HEK293 (cell line): ENCODE measurements around the gene KLHDC3.
"Not testable (repeated sequence)": the region's sequence is repeated elsewhere in the genome, so short reads cannot be mapped to it uniquely, and the experiment has no call there.

Source experiments
- CTCF ChIA-PET: fragments of 350-600 bp; formaldehyde crosslinking; extraction: SDS; loops from one replicate; lab custom pipeline; 2021; ENCODE audit warnings: antibody characterized with exemption; lab: Yijun Ruan, JAX
- POLR2A ChIA-PET: fragments of 300-600 bp; formaldehyde crosslinking; extraction: SDS; loops from one replicate; lab custom pipeline; 2020; ENCODE audit warnings: antibody characterized with exemption, inconsistent platforms; lab: Yijun Ruan, JAX
- H3K27ac ChIP-seq: fragments of 200-500 bp; sonication (Bioruptor generic); 2 replicates; pipeline ENCODE4 v1.5.1; 2014; ENCODE audit warnings: low read depth, low read length, control low read depth, inconsistent platforms; ENCODE audit errors: extremely low read depth
- H3K36me3 ChIP-seq, 2 experiments: fragments of 200-500 bp in 1 of 2; sonication (Bioruptor generic) in 1 of 2; 1 replicate in 1 of 2; 2 replicates in 1 of 2; pipeline ENCODE4 v1.5.1; 2014 to 2017; ENCODE audit warnings: inconsistent platforms in 2 of 2, low read length in 2 of 2; ENCODE audit not compliant: control insufficient read depth in 2 of 2, insufficient read depth in 1 of 2
- H3K4me1 ChIP-seq: fragments of 200-500 bp; sonication (Bioruptor generic); 2 replicates; pipeline ENCODE4 v1.5.1; 2014; ENCODE audit warnings: mild to moderate bottlenecking, low read length, inconsistent platforms; ENCODE audit not compliant: control insufficient read depth, insufficient read depth
- H3K4me3 ChIP-seq: 2 replicates; pipeline ENCODE4 v1.5.1; 2011; ENCODE audit warnings: low read depth, mild to moderate bottlenecking, control low read depth, low read length, moderate library complexity
- H3K9me3 ChIP-seq: fragments of 200-500 bp; sonication (Bioruptor generic); 2 replicates; pipeline ENCODE4 v1.5.1; 2014; ENCODE audit warnings: low read depth, low read length, inconsistent platforms; ENCODE audit not compliant: control insufficient read depth, insufficient read depth
- GFI1B ChIP-seq: fragments of 450-650 bp; formaldehyde crosslinking; IDR thresholded peaks from 2 replicates; pipeline ENCODE4 v1.5.1; 2016; ENCODE audit warnings: missing biosample characterization, missing genetic modification characterization
- GLIS1 ChIP-seq: fragments of 450-650 bp; formaldehyde crosslinking; IDR thresholded peaks from 2 replicates; pipeline ENCODE4 v1.5.1; 2016; ENCODE audit warnings: missing biosample characterization, missing genetic modification characterization
- GLIS2 ChIP-seq: fragments of 450-650 bp; formaldehyde crosslinking; IDR thresholded peaks from 2 replicates; pipeline ENCODE4 v1.5.1; 2016; ENCODE audit warnings: missing biosample characterization, missing genetic modification characterization
- KLF10 ChIP-seq: fragments of 450-650 bp; IDR thresholded peaks from 2 replicates; pipeline ENCODE4 v1.5.1; 2018; ENCODE audit warnings: missing biosample characterization, mild to moderate bottlenecking, missing genetic modification characterization
- PRDM1 ChIP-seq: fragments of 450-650 bp; formaldehyde crosslinking; IDR thresholded peaks from 2 replicates; pipeline ENCODE4; 2016; ENCODE audit warnings: missing biosample characterization, missing genetic modification characterization
- ZNF311 ChIP-seq: fragments of 450-650 bp; formaldehyde crosslinking; IDR thresholded peaks from 2 replicates; pipeline ENCODE4 v1.5.1; 2017; ENCODE audit warnings: missing biosample characterization, missing genetic modification characterization, borderline replicate concordance
- ZNF501 ChIP-seq: fragments of 450-650 bp; formaldehyde crosslinking; IDR thresholded peaks from 2 replicates; pipeline ENCODE4 v1.5.1; 2016; ENCODE audit warnings: missing biosample characterization, missing genetic modification characterization
- ZNF555 ChIP-seq: fragments of 450-650 bp; formaldehyde crosslinking; conservative IDR thresholded peaks from 2 replicates; pipeline ENCODE4 v1.5.1; 2017; ENCODE audit warnings: missing biosample characterization, mild to moderate bottlenecking, missing genetic modification characterization, inconsistent platforms
- ZNF600 ChIP-seq: fragments of 450-650 bp; formaldehyde crosslinking; IDR thresholded peaks from 2 replicates; pipeline ENCODE4 v1.5.1; 2016; ENCODE audit warnings: missing biosample characterization, missing genetic modification characterization
- ZNF777 ChIP-seq: fragments of 450-650 bp; formaldehyde crosslinking; IDR thresholded peaks from 2 replicates; pipeline ENCODE4 v1.5.1; 2017; ENCODE audit warnings: missing biosample characterization, missing genetic modification characterization, borderline replicate concordance
- TF ChIP-seq, protein P1 (sequence below): fragments of 450-650 bp; formaldehyde crosslinking; IDR thresholded peaks from 2 replicates; pipeline ENCODE4 v1.5.1; 2017; ENCODE audit warnings: missing biosample characterization, mild to moderate bottlenecking, missing genetic modification characterization, moderate library complexity
- TF ChIP-seq, protein P2 (sequence below): fragments of 450-650 bp; formaldehyde crosslinking; IDR thresholded peaks from 2 replicates; pipeline ENCODE4 v1.5.1; 2016; ENCODE audit warnings: missing biosample characterization, missing genetic modification characterization, low read depth

The KLHDC3 gene

DNA sequence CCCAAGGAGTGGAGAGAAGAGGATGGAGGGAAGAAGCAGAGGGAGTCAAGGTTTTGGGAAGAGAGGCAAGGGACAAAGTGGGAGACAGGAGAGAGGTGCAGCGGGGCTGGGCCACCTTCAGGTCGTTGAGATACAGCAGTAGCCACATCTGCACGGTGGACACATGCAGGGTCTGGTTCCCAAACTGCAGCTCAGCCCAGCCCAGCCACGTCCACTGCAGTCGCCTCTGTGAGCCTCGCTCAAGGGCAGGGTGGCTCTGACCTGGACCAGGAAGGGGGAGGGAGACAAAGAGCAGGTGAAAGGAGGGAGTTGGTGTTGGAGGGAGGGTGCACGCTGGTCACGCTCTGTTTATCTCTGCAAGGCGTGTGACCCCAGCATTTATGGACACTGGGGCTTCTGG is 24.7 kb downstream of the KLHDC3 start:
- Histone ChIP-seq H3K27ac (no peak overlapping the region), H3K4me1 (no peaks in the 10 kb centered on the region), H3K4me3 (no peak overlapping the region), H3K9me3 (no peaks in the 10 kb centered on the region), H3K36me3 (peaks cover 39 to 84% of the 10 kb centered on the region in 2 experiments)
- ChIA-PET POLR2A (interaction anchor here (0.8 to 3.3 kb wide), 5 partner anchors 12 to 110 kb away, joined by 3 to 13 read pairs (median 3); partner anchors contain the start of genes CNPY3, CUL7 and RRP36), CTCF (interaction anchor here (0.5 to 1.1 kb wide), 3 partner anchors 8 to 30 kb away, joined by 3 to 4 read pairs (median 3); no protein-coding TSS in a partner anchor)
- no peak for TF ChIP-seq ZNF311 (tag by site-specific recombination)
- no peak for TF ChIP-seq ZNF777 (tag by site-specific recombination)
- TF ChIP-seq GLIS2 (tag by site-specific recombination) = no peak
- TF ChIP-seq GLIS1 (tag by site-specific recombination) = no peak

DNA sequence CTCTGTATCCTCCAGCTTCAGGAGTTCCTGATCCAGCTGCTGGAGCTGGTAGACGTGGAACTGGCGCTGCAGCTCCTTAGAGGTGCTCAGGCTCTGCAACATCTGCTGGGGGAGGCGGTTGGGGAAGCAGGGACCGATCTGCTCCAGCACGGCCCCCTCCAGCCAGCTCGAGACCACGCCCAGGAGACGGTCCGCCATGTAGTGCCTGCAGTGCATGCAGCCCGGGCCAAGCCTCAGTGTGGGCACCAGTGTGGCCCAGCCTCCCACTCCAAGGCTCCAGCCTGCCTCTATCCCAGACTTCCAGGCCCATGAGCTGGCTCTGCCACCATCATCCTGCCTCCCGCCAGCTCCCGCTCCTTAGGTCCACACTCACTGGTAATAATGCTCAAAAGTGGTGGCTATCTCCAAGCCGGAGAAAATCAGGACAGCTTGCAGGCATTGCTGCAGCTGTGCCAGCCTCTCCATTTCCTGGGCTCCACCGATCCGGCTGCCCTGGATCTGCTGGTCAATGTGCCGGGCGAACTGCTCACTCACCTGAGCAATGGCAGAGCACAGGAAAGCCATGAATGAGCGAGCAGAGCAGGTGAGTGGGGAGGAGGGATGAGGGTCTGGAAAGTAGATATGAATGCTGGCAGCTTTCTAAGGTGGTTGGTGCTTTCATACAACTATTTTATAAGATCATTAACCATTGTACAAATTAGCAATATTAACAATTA is 26.7 kb downstream of the KLHDC3 start:
- no peak overlapping the region for H3K27ac ChIP-seq
- 0 out of 2 replicates have a peak, but pooled peaks have one; percentile 19 for TF ChIP-seq ZNF600 (tag by site-specific recombination)
- no peak for TF ChIP-seq KLF10 (tag by site-specific recombination)
- TF ChIP-seq, all 188 proteins: peak for 1
- Histone ChIP-seq H3K4me1 (no peaks in the 10 kb centered on the region), H3K4me3 (no peak overlapping the region), H3K9me3 (no peaks in the 10 kb centered on the region), H3K36me3 (peaks cover 41 to 84% of the 10 kb centered on the region in 2 experiments)
- ChIA-PET POLR2A (interaction anchor here (0.7 to 2.4 kb wide), 5 partner anchors 9 to 20 kb away, joined by 3 to 6 read pairs (median 5); partner anchors contain the start of genes CUL7 and RRP36), CTCF (interaction anchor here (0.7 to 1.0 kb wide), 3 partner anchors 14 to 77 kb away, joined by 3 to 4 read pairs (median 4); no protein-coding TSS in a partner anchor)

DNA sequence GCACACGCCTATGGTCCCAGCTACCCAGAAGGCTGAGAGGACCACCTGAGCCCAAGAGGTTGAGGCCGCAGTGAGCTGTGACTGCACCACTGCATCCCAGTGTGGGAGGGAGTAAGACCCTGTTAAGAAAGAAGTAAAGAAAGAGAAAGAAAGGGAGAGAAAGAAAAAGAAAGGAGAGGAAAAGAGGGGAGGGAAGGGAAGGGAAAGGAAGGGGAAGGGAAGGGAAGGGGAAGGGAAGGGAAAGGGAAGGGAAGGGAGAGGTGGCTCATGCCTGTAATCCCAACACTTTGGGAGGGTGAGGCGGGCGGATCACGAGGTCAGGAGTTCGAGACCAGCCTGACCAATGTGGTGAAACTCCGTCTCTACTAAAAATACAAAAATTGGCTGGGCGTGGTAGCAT is 27.4 kb downstream of the KLHDC3 start:
- ChIA-PET POLR2A (interaction anchor here (1.3 to 4.2 kb wide), 4 partner anchors 8 to 18 kb away, joined by 3 to 17 read pairs (median 5); partner anchors contain the start of gene CUL7), CTCF (interaction anchor here (0.6 to 1.5 kb wide), 3 partner anchors 14 to 103 kb away, joined by 3 read pairs; no protein-coding TSS in a partner anchor)
- H3K27ac ChIP-seq, H3K9me3 ChIP-seq, H3K4me3 ChIP-seq, H3K4me1 ChIP-seq: not testable (repeated sequence)
- H3K36me3 ChIP-seq = peaks cover 34 to 86% of the 10 kb centered on the region in 2 experiments
- TF ChIP-seq PRDM1 (tag by site-specific recombination) = peak; percentile 94

DNA sequence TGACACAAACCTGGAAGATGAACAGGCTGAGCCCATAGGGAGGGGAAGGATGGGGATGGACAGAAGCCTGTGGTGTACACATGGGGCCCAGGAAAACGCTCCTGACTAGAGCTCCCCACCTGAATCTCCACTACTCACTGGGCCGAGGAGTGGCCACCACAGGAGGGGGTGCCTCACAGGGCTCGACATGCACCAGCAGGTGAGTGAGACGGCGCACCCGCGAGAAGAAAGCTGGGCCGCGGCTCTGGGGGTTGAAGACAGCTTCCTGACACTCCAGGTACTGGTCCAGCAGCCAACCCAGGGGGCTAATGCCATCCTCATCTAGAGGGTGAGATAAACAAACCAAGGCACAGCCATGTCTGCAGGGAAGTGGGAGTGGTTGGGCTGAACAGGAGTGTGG is 29.3 kb downstream of the KLHDC3 start:
- no peaks in the 10 kb centered on the region for H3K9me3 ChIP-seq
- H3K4me1 ChIP-seq = no peaks in the 10 kb centered on the region
- CTCF ChIA-PET = interaction anchor here (0.8 to 1.5 kb wide), 2 partner anchors 101 to 127 kb away, joined by 3 read pairs; no protein-coding TSS in a partner anchor
- POLR2A ChIA-PET = interaction anchor here (1.0 to 4.2 kb wide), 2 partner anchors 10 to 15 kb away, joined by 3 to 17 read pairs; partner anchors contain the start of gene CUL7
- peaks cover 25 to 86% of the 10 kb centered on the region in 2 experiments for H3K36me3 ChIP-seq
- TF ChIP-seq, protein P1, sequence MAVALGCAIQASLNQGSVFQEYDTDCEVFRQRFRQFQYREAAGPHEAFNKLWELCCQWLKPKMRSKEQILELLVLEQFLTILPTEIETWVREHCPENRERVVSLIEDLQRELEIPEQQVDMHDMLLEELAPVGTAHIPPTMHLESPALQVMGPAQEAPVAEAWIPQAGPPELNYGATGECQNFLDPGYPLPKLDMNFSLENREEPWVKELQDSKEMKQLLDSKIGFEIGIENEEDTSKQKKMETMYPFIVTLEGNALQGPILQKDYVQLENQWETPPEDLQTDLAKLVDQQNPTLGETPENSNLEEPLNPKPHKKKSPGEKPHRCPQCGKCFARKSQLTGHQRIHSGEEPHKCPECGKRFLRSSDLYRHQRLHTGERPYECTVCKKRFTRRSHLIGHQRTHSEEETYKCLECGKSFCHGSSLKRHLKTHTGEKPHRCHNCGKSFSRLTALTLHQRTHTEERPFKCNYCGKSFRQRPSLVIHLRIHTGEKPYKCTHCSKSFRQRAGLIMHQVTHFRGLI (tag by site-specific recombination) = 0 out of 2 replicates have a peak, but pooled peaks have one; percentile 25
- no peak for TF ChIP-seq GFI1B (tag by site-specific recombination)
- no peak overlapping the region for H3K27ac ChIP-seq
- H3K4me3 ChIP-seq = no peak overlapping the region

DNA sequence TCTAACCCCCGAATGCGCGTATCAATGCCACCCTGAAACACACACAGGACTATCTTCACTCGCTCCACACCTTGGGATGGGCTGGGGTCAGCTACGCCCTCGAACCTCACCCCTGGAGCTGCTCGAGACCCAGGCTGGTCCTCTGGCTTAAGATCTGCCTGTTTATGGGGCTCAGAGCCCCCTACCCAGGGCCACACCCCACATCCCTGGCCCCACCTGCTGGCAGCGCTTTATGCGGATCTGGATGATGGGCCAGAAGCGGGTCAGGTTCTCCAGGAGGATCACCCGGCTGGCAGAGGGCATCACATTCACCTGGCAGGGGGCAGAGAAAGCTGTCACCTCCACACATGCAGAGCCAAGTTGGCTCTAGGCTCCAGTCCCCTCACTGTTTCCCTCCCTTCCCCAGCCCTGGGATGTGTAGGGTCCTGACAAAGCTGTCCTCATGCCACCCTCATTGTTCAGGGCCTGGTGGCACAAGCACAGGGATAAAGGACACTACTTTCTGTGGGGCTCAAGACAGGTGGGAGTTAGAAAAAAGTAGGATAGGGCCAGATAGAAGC is 31.4 kb downstream of the KLHDC3 start:
- H3K27ac ChIP-seq = no peak overlapping the region
- H3K4me1 ChIP-seq = no peaks in the 10 kb centered on the region
- no peaks in the 10 kb centered on the region for H3K9me3 ChIP-seq
- no peak overlapping the region for H3K4me3 ChIP-seq
- POLR2A ChIA-PET = interaction anchor here (0.6 to 4.2 kb wide), 3 partner anchors 8 to 635 kb away, joined by 3 to 17 read pairs (median 4); partner anchors contain the start of genes CUL7 and KLHDC3
- H3K36me3 ChIP-seq = peaks cover 29 to 86% of the 10 kb centered on the region in 2 experiments
- no peak for TF ChIP-seq ZNF555 (tag by site-specific recombination)
- TF ChIP-seq, protein P2, sequence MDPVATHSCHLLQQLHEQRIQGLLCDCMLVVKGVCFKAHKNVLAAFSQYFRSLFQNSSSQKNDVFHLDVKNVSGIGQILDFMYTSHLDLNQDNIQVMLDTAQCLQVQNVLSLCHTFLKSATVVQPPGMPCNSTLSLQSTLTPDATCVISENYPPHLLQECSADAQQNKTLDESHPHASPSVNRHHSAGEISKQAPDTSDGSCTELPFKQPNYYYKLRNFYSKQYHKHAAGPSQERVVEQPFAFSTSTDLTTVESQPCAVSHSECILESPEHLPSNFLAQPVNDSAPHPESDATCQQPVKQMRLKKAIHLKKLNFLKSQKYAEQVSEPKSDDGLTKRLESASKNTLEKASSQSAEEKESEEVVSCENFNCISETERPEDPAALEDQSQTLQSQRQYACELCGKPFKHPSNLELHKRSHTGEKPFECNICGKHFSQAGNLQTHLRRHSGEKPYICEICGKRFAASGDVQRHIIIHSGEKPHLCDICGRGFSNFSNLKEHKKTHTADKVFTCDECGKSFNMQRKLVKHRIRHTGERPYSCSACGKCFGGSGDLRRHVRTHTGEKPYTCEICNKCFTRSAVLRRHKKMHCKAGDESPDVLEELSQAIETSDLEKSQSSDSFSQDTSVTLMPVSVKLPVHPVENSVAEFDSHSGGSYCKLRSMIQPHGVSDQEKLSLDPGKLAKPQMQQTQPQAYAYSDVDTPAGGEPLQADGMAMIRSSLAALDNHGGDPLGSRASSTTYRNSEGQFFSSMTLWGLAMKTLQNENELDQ (tag by site-specific recombination) = no peak
- TF ChIP-seq ZNF501 (tag by site-specific recombination) = no peak
- CTCF ChIA-PET = no interaction called here
